ENCODE data around the gene TGFBR2.
A peak's percentile ranks its signal among the peaks of the same experiment; 100 is the strongest.

The TGFBR2 gene

GRCh38 chr3:30606301-30607031 is at the start of gene TGFBR2:
Gene TGFBR2 (plus strand): TSS chr3:30606601. CDS start chr3:30606884, 283 bp downstream.
- DNase-seq (ENCODE audit: low read depth in 2 of 2): peak; percentile 53 to 66

- DNase-seq (ENCODE audit: low read depth in 2 of 2): no peak
Observed at GRCh38 chr3:30557746-30558303, 48.6 kb upstream of the TGFBR2 start.

- DNase-seq (ENCODE audit: low read depth in 2 of 2): no peak
Observed at GRCh38 chr3:30563956-30564355, 42.4 kb upstream of the TGFBR2 start.

- DNase-seq (ENCODE audit: low read depth in 2 of 2): no peak
Observed at GRCh38 chr3:30567139-30567753, 39.2 kb upstream of the TGFBR2 start.

GRCh38 chr3:30576946-30577345 is 29.5 kb upstream of the TGFBR2 start:
- DNase-seq (ENCODE audit: low read depth in 2 of 2): no peak

GRCh38 chr3:30577788-30578187 is 28.6 kb upstream of the TGFBR2 start:
- DNase-seq (ENCODE audit: low read depth in 2 of 2): no peak

GRCh38 chr3:30578479-30578878 is 27.9 kb upstream of the TGFBR2 start:
- DNase-seq (ENCODE audit: low read depth in 2 of 2): no peak

- no peak for DNase-seq (ENCODE audit: low read depth in 2 of 2)
Observed at GRCh38 chr3:30578986-30579579, 27.3 kb upstream of the TGFBR2 start.

- DNase-seq (ENCODE audit: low read depth in 2 of 2): no peak
Observed at GRCh38 chr3:30581067-30581585, 25.3 kb upstream of the TGFBR2 start.

- DNase-seq (ENCODE audit: low read depth in 2 of 2): no peak
Observed at GRCh38 chr3:30581982-30582381, 24.4 kb upstream of the TGFBR2 start.

- DNase-seq (ENCODE audit: low read depth in 2 of 2): no peak
Observed at GRCh38 chr3:30583973-30584372, 22.4 kb upstream of the TGFBR2 start.

- no peak for DNase-seq (ENCODE audit: low read depth in 2 of 2)
Observed at GRCh38 chr3:30585654-30586053, 20.7 kb upstream of the TGFBR2 start.

- no peak for DNase-seq (ENCODE audit: low read depth in 2 of 2)
Observed at GRCh38 chr3:30586096-30586805, 20.1 kb upstream of the TGFBR2 start.

- DNase-seq (ENCODE audit: low read depth in 2 of 2): no peak
Observed at GRCh38 chr3:30586806-30587486, 19.5 kb upstream of the TGFBR2 start.

GRCh38 chr3:30587904-30588303 is 18.5 kb upstream of the TGFBR2 start:
- DNase-seq (ENCODE audit: low read depth in 2 of 2): no peak

- DNase-seq (ENCODE audit: low read depth in 2 of 2): no peak
Observed at GRCh38 chr3:30596152-30596551, 10.2 kb upstream of the TGFBR2 start.

GRCh38 chr3:30597131-30597768 is 9.2 kb upstream of the TGFBR2 start:
- no peak for DNase-seq (ENCODE audit: low read depth in 2 of 2)

GRCh38 chr3:30597769-30598134 is 8.6 kb upstream of the TGFBR2 start:
- no peak for DNase-seq (ENCODE audit: low read depth in 2 of 2)

GRCh38 chr3:30598668-30599545 is 7.5 kb upstream of the TGFBR2 start:
- no peak for DNase-seq (ENCODE audit: low read depth in 2 of 2)

GRCh38 chr3:30600572-30600971 is 5.8 kb upstream of the TGFBR2 start:
- no peak for DNase-seq (ENCODE audit: low read depth in 2 of 2)
